Stimulated activated CD8-positive, alpha-beta memory T cell treated with anti-CD3 and anti-CD28 coated beads, Interleukin-4, amount 100 ng/mL, for 24 hours (primary cell): ENCODE data around the gene ICOSLG.
"Not testable (repeated sequence)": the region's sequence is repeated elsewhere in the genome, so short reads cannot be mapped to it uniquely, and the experiment has no call there.

Experiments
- DNase-seq: peaks from one replicate; pipeline ENCODE4 v3.0.0-alpha.2; 2020; ENCODE audit warnings: low read depth

The ICOSLG gene

DNA sequence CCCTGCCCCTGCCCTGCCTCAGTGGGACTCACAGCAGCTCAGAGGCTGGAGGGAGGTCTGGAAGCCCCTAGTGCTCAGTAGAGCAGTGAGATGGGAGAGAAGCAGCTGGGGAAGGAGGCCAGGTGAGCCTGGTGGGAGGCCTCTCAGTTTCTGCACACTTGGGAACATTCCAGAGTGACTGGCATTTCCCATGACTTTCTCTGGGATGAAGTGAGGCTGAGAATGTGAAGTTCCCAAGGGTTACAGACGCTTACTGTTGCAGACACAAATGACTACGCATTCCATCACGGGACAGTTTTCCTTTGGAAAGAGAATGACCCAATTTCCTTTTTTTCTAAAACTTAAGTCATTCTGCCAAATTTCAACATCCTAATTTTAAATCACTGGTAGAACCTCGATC is 59.2 kb downstream of the ICOSLG start:
- not testable (repeated sequence) for DNase-seq

DNA sequence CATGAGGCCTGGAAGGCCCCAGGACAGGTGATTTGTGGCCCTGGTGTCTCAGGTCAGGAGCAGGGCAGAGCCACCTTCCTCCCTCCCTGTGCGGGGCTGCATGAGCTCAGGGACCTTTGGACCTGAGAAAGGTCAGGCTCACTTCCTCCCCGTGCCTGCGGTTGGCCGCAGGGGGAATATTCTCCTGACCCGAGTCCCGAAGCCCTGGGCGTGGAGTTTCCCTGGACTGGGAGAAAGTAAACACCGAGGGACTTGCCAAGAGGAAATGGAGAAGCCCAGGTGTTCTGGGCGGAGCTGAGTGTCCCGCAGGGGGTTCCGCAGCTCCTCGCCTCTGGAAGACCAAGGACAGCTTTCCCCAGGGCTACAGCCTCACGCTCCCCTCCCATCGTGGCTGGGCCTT is 64.6 kb downstream of the ICOSLG start:
- DNase-seq = not testable (repeated sequence)

DNA sequence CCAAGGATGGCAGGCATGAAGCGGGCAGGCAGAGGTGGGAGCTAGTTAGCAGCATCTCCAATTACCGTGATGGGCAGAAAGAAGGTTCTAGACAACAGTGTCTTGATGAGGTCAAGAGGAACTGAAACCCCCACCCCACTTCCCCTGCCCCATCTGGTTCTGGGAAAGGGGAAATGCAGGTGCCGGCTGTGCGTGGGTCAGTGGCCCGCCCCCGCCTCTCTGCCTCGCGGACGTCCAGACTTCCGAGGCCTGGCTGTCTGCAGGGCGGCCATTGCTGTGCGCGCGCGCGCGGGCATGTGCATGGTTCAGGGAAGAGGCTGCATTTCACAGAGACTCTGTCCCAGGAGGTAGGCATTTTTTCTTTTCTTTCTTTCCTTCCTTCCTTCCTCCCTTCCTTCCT is 65.6 kb downstream of the ICOSLG start:
- DNase-seq = not testable (repeated sequence)
